Effector memory CD4-positive, alpha-beta T cell (primary cell): ENCODE results near the gene RNF157.
A peak's percentile ranks its signal among the peaks of the same experiment; 100 is the strongest.

Experiments
- DNase-seq, 3 donors: peaks; one replicate each; pipeline ENCODE4 v3.0.0-alpha.2; 2020
- H3K27ac ChIP-seq: 2 replicates; pipeline ENCODE4 v1.7.0; 2013; ENCODE audit warnings: mild to moderate bottlenecking, low read length, moderate library complexity; ENCODE audit not compliant: insufficient read depth, poor library complexity, severe bottlenecking
- H3K27me3 ChIP-seq: replicated peaks from 2 replicates; pipeline ENCODE4 v1.7.0; 2013; ENCODE audit warnings: mild to moderate bottlenecking, low read length; ENCODE audit not compliant: insufficient read depth, control insufficient read depth, poor library complexity, severe bottlenecking
- H3K36me3 ChIP-seq: 2 replicates; pipeline ENCODE4 v1.7.0; 2013; ENCODE audit warnings: mild to moderate bottlenecking, low read length, moderate library complexity; ENCODE audit not compliant: control insufficient read depth, insufficient read depth
- H3K4me1 ChIP-seq: 2 replicates; pipeline ENCODE4 v1.7.0; 2013; ENCODE audit warnings: low read length, mild to moderate bottlenecking; ENCODE audit not compliant: control insufficient read depth, insufficient read depth, poor library complexity, severe bottlenecking
- H3K4me3 ChIP-seq: 2 replicates; pipeline ENCODE4 v1.7.0; 2013; ENCODE audit warnings: low read length, low read depth, mild to moderate bottlenecking; ENCODE audit not compliant: insufficient read depth, poor library complexity, severe bottlenecking
- H3K9me3 ChIP-seq: 2 replicates; pipeline ENCODE4 v1.7.0; 2013; ENCODE audit warnings: mild to moderate bottlenecking, low read length, moderate library complexity; ENCODE audit not compliant: control insufficient read depth

Gene RNF157

DNA sequence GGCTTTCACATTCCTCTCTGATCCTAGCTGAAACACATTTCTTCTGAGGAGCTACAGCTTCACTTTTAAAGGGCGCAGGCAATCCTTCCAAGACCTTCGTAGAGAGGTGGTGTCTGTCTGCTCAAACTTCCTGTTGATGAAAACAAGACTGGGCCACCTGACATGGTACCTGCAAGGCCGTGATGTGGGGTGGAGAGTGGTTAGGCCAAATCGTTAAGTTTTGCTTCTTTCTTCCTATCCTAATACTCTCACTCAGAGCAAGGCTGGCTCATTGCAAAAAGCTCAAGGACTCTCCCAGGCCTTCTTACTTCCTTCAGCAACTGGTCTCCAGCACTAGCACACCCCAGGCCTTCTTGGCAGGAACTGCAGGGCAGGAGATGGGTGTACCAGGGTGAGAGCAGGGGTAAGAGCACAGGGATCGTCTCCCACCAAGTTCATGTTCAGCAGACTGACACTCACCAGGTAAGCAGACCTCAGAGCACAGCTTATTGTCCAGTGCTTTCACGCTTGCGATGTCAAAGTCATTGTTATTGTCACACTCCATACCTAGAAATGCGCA, 88.3 kb downstream of the RNF157 start:
- Histone ChIP-seq H3K27ac (peak overlapping the region; percentile 29), H3K4me3 (no peak overlapping the region), H3K27me3 (no peaks in the 10 kb centered on the region), H3K4me1 (peaks cover 17% of the 10 kb centered on the region), H3K9me3 (no peaks in the 10 kb centered on the region), H3K36me3 (peaks cover 22% of the 10 kb centered on the region)
- peak in 1 of 3 donors; percentile 16 for DNase-seq

DNA sequence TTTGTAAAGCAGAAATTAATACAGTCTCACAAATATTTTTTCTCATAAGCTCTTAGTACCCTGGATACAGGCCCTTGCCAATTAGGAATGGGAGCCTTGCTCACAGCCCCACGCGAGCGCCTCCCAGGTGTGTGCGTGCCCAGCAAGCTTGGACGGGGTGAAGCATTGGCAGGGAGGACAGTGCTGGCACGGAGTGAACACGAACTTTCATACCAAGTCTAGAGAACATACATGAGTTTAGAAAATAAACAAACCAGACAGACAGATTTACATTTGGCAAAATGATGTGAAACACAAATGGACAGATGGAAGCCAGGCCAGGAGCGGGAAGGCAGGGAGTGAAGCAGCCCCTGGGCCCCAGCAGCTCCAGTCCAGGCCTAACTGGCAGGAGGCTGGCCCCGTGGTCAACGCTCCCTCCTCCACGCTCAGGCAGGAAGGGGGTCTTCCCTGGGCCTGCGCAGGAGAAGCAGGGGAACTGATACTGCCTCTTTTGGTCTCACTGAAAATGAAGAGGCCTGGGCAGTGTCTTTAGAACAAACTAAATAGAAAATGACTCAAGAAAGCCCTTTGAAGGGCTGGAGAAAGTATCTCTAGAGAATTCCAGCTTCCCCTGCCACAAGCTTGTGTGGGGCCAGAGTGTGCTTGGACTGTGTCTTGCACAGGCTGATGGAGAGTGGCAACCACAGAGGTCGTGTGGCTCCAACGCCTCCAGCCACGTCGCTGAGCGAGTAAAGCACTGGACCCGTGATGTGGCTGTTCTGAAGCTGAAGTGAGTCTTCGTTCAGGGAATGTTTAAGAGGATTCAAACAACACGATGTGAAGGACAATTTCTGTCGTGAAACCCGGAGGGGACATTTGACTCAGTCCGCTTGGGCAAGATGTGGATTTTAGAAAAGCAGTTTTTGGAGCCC, 89.3 kb downstream of the RNF157 start:
- H3K9me3 ChIP-seq: no peaks in the 10 kb centered on the region
- H3K4me3 ChIP-seq: no peak overlapping the region
- DNase-seq: no peak
- H3K27ac ChIP-seq: no peak overlapping the region
- no peaks in the 10 kb centered on the region for H3K27me3 ChIP-seq
- H3K4me1 ChIP-seq: peaks cover 24% of the 10 kb centered on the region
- peaks cover 18% of the 10 kb centered on the region for H3K36me3 ChIP-seq

DNA sequence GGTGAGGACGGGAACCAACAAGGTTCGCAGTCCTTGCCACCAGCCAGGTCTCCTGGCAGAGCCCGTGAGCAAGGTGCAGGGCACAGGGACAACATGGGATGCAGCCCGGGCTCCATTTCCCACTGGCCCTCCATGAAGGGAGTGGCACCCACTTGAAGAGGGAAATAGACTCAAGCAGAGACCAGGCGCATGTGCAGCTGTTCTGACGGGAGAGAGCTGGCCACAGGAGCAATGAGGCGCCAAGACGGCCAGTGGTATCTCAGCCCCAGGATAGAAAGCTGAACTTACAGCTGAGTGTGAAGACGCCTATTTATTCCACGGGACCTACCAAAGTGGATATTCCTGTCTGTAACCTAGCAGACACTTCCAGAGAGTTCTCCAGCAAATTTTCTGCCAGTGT, 91.1 kb downstream of the RNF157 start:
- Histone ChIP-seq H3K4me3 (no peak overlapping the region), H3K27me3 (no peaks in the 10 kb centered on the region), H3K9me3 (no peaks in the 10 kb centered on the region), H3K36me3 (peaks cover 8% of the 10 kb centered on the region), H3K4me1 (peaks cover 40% of the 10 kb centered on the region), H3K27ac (no peak overlapping the region)
- no peak for DNase-seq

DNA sequence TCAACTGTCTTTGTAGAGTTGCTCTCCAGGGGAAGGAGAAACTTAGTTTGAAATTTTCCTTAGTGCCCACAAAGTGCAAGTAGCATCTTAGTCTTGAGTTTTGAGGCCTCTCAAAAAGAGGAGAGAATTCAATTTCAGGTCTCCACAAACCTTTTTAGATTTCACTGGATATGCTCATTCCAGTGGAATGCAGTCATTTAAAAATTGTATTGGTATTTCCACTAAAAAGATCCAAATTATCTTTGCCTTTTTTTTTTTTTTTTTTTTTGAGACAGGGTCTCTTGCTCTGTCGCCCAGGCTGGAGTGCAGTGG, 92.3 kb downstream of the RNF157 start:
- no peaks in the 10 kb centered on the region for H3K27me3 ChIP-seq
- peaks cover 8% of the 10 kb centered on the region for H3K36me3 ChIP-seq
- no peak overlapping the region for H3K4me3 ChIP-seq
- H3K4me1 ChIP-seq: peaks cover 51% of the 10 kb centered on the region
- DNase-seq: no peak
- H3K9me3 ChIP-seq: no peaks in the 10 kb centered on the region
- no peak overlapping the region for H3K27ac ChIP-seq

DNA sequence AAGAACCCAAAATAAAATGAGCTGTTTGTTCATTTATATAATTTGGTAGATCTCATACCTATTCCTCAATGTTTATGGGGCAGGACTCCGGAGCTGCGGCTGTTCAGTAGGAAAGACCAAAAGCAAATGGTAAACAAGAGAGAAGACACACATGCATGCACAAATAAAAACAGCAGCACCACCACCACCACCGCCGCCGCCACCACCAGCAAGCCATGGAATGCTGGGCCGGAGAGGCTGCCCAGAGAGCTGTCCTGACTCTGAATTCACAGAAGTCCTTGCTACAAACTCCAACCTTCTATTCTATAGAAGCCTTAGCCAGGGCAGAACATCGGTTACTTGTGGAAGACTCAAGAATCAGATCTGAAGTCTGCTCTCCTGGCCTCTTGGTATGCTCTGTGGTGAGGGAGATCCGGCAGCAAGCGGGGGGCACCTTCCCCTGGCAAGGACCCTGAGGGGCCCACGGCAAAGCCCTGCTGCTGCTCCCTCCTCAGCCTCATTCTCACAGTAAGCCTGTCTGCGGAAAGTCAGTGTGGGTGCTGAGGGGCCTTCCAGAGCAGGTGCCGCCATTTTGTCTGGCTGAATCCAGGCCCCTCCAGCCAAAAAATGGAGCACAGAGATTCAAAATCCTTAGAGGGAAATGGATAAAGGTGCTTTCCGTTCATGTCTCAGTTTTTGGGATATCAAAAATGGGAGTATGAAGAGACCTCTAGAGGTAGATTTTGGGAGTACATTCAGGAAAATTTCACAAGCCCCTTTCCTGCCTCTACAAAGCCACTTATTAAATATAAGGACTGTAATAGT, 92.9 kb downstream of the RNF157 start:
- DNase-seq: no peak
- Histone ChIP-seq H3K4me3 (no peak overlapping the region), H3K4me1 (peaks cover 50% of the 10 kb centered on the region), H3K9me3 (no peaks in the 10 kb centered on the region), H3K27me3 (no peaks in the 10 kb centered on the region), H3K36me3 (peaks cover 8% of the 10 kb centered on the region), H3K27ac (peak overlapping the region; percentile 75)

DNA sequence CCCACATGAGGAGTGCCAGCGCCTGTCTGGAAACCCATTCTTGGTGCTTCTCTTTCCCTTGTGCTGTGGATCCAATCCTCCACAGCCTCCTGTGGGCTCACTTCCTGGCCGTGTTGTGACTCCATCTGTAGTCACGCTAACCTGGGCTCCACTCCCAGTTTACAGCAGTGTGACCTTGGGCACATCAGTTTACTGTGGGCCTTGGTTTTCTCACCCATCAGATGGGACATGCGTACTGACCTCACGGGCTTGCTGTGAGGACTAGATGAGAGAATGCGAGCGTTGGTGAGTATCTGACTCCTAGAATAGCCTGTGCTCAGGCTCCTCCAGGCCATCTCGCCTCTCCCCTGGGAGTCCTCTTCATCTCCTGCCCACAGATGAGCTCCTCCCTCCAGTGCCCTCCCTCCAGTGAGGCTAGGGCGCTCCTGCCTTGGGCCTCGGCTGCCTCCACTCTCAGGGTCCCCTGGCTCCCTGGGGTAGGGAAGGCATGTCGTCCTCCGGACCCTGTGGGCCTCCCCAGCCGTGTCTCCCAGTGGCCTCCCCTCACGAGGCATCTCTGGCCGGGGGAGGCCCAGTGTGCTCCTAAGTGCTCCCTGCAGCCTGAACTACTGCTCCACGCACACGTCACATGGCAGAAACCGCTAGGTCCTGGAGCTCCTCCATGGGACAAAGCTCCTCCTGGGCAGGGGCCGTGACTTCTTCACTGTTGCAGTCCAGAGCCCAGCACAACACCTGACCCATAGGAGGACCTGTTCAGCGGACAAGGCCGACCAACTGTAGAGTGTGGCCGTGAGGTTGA, 94.0 kb downstream of the RNF157 start:
- Histone ChIP-seq H3K27me3 (no peaks in the 10 kb centered on the region), H3K4me3 (no peak overlapping the region), H3K36me3 (peaks cover 7% of the 10 kb centered on the region), H3K27ac (peak overlapping the region; percentile 75), H3K9me3 (no peaks in the 10 kb centered on the region), H3K4me1 (peaks cover 49% of the 10 kb centered on the region)
- DNase-seq: no peak

DNA sequence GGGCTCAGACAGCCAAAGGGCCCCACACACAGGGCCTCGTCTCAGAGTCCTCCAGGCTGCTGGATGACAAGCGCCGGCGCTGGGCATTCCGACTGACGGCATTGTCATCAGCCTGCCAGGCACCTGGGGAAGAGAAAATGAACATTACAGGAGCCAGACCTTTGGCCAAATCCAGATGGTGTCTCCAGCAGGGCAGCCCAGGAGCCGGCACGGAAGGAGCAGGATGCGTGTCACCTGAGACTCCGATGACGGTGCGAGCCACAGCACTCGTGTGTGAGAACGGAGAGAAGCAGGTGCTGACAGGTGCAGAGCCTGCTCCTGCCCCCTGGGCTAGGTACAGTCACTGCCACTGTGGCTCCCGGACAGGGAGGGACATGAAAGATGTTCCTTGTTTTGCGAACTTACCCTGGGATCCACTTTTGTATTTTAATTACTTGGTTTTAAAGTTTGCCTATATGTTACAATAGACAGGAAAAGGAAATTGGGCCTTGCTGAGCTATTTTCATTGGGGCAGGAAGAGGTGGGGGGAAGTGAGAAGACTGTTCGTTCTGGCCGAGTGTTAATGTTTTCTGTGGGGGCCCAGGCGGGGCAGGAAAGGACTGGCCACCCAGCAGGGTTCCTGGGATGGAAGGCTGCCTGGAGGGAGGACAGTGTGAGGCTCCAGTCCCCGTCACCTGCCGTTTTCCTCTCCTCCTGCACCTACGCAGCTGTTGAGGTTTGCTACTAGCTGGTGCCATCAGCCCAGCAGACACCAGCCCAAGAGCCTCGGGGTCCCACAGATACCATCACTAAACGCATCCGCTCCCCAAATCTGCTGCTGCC, 94.9 kb downstream of the RNF157 start:
- H3K27me3 ChIP-seq: peaks cover 5% of the 10 kb centered on the region
- no peaks in the 10 kb centered on the region for H3K36me3 ChIP-seq
- peak; percentile 24 to 44 (median 36) for DNase-seq
- peak overlapping the region; percentile 75 for H3K27ac ChIP-seq
- H3K4me3 ChIP-seq: no peak overlapping the region
- peaks cover 56% of the 10 kb centered on the region for H3K4me1 ChIP-seq
- no peaks in the 10 kb centered on the region for H3K9me3 ChIP-seq

DNA sequence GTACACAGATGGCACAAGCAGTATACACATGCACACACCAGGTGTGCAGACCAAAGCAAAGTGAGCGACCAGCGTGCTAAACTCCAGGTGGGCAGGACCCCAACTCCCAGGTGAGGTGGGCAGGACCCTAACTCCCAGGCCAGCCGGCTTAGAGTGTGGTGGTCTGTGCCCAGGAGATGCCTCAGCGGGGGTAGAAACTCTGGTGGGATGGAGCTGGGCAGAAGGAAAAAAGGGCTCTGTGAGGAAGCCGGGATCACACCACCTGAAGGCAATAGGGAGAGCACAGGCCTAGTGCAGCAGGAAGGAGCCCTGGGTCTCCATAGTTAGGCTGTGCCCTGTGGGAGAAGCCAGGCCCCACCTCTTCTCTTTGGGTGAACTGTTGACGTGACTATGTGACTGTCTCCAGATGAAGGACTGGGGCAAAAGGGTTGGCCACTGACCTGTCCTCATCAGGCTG, 97.7 kb downstream of the RNF157 start:
- H3K27ac ChIP-seq: peak overlapping the region; percentile 44

DNA sequence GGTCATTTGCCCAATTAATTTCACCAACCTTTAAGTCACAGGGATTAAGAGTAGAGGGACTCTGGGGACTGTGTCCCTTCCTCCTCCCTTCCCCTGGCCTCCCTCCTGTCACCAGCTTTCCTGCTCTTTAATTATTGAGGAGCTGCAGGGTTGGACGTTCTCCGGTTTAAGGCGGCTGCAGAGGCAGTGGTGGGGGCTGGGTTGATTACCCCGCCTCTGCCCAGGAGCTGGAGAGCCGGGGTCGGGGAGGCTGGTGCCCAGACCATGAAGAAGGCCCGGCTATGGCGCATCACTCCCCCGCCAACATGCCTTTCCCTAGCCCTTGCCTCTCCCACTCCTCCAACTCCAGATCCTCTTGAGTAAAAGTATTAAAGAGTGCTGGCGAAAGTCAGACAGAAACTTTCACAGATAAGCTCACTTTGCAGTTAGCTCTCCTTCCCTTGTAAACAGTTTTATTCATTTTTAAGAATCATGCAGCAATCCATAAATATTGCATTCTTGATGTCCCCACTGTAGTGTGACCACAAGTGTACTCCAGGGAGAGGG, 98.2 kb downstream of the RNF157 start:
- no peak overlapping the region for H3K4me3 ChIP-seq
- no peaks in the 10 kb centered on the region for H3K9me3 ChIP-seq
- no peaks in the 10 kb centered on the region for H3K36me3 ChIP-seq
- H3K27ac ChIP-seq: no peak overlapping the region
- no peak for DNase-seq
- peaks cover 7% of the 10 kb centered on the region for H3K27me3 ChIP-seq
- H3K4me1 ChIP-seq: peaks cover 63% of the 10 kb centered on the region

More for the DNA sequence above, 97.7 kb downstream of the RNF157 start:
- Histone ChIP-seq H3K27me3 (peaks cover 7% of the 10 kb centered on the region), H3K9me3 (no peaks in the 10 kb centered on the region), H3K36me3 (no peaks in the 10 kb centered on the region), H3K4me1 (peaks cover 63% of the 10 kb centered on the region), H3K4me3 (no peak overlapping the region)
- no peak for DNase-seq
